NB4 (cell line): ENCODE results near the gene FA2H.

Source experiments
- POLR2A ChIP-seq: IDR thresholded peaks from 2 replicates; pipeline ENCODE4 v1.6.1; 2011; ENCODE audit warnings: mild to moderate bottlenecking; ENCODE audit not compliant: insufficient read length; ENCODE audit errors: extremely low read depth
- TF ChIP-seq, protein P1 (sequence below): IDR thresholded peaks from one replicate; pipeline ENCODE4 v1.5.1; 2012; ENCODE audit warnings: low read depth, low read length

- TF ChIP-seq, protein P1, sequence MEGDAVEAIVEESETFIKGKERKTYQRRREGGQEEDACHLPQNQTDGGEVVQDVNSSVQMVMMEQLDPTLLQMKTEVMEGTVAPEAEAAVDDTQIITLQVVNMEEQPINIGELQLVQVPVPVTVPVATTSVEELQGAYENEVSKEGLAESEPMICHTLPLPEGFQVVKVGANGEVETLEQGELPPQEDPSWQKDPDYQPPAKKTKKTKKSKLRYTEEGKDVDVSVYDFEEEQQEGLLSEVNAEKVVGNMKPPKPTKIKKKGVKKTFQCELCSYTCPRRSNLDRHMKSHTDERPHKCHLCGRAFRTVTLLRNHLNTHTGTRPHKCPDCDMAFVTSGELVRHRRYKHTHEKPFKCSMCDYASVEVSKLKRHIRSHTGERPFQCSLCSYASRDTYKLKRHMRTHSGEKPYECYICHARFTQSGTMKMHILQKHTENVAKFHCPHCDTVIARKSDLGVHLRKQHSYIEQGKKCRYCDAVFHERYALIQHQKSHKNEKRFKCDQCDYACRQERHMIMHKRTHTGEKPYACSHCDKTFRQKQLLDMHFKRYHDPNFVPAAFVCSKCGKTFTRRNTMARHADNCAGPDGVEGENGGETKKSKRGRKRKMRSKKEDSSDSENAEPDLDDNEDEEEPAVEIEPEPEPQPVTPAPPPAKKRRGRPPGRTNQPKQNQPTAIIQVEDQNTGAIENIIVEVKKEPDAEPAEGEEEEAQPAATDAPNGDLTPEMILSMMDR, result no peak
- no peak for TF ChIP-seq POLR2A
Measured at GRCh38 chr16:74760007-74760767, 14.4 kb downstream of the FA2H start.
